GM21529 (cell line): ENCODE measurements around the gene MAT2B.

ENCODE experiments used
- ATAC-seq: cut with Tn5 transposase; IDR thresholded peaks from one replicate; pipeline ENCODE4 v1.9.1; 2021; ENCODE audit not compliant: unreplicated experiment

Gene MAT2B

DNA sequence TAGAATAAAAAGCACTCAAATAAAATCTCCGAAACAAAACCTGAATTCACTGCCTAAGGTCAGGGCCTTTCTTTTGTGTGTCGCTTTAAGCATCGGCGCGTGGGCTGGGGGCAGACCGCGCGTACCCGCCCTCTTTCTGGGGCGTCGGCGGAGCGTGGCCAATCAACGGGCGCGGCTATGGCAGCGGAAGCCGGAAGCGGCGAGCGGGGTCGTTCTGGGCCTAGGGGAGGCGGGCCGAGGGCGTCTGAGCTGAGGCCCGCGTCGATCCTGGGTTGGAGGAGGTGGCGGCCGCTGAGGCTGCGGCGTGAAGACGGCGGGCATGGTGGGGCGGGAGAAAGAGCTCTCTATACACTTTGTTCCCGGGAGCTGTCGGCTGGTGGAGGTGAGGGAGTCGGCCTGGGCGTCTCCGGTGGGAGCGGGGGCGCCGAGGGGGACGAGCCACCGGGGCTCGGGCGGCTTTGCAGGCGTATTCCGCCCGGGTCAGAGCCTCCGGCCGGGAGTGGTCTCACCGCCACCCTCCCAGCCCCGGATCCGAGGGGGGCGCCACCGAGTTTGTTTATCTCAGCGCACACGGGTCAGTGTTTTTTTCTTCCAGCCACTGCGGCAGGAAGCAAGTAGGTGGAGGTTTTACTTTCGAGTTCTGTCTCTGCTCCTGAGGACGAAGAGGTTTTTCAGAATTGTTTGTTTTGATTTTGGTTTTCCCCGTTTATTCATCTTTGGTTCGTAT is at the start of gene MAT2B:
Gene MAT2B (plus strand): TSS at position 252 of the 727 bp plus-strand sequence. CDS start 68 bp downstream, at position 320.
- ATAC-seq = peak; percentile 84

DNA sequence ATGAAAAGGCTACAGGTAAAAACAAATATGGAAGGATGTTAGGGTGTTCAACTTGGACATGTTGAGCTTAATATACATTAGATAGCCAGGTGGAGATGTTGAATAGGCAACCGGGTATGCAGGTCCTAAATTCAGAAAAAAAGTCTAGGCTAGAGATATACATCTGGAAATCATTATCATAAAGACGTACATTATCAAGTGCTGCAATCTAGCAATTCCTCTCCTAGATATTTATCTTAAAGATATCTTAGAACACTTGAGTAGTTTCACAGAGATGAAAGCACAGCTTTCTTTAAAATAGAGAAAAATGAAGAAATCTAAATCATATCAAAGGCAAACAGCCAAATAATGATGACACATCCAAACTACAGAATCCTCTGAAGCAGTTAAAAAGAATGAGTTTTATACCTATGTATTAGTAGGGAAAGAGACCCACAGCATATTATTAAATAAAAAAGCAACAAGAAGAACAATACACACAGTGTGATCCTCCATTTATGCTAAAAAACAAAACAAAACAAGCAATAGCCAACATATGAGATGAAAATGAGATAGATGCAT is 49.3 kb upstream of the MAT2B start:
- no peak for ATAC-seq

DNA sequence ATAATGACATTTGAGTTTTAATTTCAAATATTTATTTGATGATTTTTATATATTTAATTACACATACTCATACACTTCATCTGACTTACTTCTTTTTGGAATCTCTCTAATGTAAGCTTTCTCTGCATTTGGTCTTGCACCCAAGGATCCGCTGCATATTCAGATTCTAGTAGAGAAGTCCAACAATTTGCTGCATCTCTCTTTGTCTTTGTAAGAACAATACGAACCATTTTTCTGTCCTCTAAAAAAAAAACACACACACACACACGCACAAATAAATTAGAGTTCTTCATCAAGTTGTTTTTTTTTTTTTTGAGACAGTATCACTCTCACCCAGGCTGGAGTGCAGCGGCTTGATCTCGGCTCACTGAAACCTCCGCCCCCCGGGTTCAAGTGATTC is 48.6 kb upstream of the MAT2B start:
- ATAC-seq = no peak

DNA sequence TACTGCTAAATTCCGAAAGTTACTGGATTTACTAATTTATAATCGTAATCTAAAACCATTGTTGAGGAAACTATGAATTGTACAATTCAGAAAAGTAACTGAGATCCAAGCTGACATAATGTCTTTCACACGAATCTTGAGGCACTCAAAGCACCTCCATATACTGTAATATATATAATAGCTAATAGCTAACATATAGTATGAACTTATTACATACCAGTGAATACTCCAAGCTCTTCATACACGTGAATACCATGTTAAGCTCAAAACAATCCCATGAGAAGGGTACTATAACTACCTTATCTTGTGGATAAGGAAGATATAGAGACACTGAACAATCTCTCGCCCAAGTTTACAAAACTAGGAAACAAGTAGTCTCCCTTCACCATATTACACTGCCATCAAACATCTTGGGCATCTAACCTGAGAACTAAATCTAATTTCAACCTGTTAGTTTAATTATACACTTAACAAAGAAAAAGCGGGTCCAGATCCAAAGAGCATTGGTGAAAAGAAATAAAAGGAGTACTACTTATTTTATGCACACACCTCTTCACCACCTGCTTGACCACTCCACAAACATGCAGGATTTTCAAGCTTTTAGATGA is 46.5 kb upstream of the MAT2B start:
- no peak for ATAC-seq

DNA sequence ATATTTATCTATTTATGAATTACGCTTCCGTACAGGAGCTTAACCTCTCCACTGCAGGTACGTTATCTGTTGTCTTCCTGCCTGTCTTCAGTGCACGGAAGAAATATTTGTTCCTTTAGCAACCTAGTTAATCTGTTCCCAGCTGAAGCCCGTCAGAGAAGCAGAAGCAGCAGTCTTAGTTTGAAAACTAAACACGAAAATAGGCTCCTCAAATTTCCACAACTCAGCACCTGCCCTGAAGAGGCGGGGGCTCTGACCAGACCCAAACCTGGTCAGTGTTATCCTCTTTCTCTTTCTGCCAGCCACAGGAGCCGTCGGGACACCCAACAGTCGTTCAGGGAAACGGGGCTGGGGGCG is 46.0 kb upstream of the MAT2B start:
- ATAC-seq = peak; percentile 9

DNA sequence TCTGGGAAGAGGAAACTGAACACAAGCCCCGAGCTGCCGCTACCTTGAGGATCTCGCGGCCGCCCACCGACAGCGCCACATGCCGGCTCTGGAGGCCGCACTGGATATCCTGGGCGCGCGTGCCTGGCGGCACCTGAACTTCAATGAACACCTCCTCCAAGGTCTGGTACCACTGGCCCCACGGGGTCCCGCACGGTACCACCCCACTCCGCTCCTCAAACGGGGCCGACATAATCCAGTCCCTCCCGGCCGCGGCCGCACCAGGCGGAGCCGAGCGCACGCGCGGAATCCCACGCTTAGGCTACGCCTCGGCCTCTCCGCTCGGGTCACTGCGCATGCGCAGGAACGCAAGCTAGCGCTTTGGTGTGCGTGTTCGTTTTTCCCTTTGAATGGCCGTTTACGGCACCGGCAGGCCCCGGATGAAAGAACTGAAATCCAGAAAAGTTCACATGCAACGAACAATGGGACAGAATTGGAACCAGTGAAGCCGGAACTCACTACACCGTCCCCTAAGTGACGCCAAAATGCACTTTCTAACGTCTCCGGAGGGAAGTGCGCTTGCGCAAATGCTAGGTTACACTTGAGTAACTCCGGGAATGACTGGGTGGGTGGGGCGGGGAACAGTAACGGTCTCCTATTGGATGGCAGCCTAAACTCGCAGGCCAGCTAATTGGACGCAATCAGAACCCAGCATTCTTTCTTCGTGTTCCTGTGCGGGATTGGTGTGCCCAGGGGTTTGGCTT is 45.4 kb upstream of the MAT2B start, which contains the start of gene NUDCD2:
Gene NUDCD2 (minus strand): TSS at position 284 of the 743 bp plus-strand sequence. CDS start 52 bp downstream, at position 232.
- peak; percentile 78 for ATAC-seq

DNA sequence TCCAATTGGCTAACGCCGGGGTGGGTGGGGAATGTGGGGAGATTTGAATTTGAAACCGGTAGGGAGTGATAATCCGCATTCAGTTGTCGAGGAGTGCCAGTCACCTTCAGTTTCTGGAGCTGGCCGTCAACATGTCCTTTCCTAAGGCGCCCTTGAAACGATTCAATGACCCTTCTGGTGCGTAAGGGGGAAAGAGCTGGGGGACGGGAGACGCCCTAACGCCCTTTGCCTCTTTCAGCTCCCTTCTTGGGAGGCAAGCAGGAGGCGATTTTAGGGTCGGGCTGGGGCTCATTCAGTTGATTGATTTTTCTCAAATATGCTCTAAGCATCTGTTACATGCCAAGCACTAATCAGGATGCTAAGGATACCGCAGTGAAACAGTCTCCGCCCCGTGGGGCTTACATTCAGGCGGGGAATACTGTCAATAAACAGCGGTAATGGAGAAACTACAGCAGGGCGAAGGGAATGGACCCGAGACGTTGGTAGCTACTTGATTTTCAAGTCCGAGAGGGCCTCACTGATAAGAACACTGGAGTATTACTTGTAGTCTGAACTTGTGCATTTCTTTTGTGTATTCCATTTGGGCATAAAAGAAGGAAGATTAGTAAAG is 44.8 kb upstream of the MAT2B start, which contains the start of gene HMMR:
Gene HMMR (plus strand): TSS at position 71 of the 610 bp plus-strand sequence. CDS start 61 bp downstream, at position 132.
- no peak for ATAC-seq

DNA sequence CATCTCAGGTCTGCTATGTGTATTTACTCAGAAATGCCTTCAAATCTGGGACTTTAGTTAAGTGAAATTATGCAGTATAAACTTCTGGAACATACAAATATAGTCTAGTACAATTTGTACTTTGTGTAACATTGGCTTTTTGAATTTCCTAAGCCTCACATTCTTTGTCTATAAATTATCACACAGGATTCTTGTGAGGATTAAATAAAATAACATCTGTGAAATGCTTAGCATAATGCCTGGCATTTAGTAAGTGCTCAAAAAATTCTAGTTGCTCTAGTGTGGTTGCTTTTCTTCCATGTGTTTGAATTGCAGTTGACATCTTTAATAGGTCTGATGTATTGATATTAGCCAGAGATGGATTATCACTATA is 42.4 kb upstream of the MAT2B start:
- ATAC-seq = no peak

DNA sequence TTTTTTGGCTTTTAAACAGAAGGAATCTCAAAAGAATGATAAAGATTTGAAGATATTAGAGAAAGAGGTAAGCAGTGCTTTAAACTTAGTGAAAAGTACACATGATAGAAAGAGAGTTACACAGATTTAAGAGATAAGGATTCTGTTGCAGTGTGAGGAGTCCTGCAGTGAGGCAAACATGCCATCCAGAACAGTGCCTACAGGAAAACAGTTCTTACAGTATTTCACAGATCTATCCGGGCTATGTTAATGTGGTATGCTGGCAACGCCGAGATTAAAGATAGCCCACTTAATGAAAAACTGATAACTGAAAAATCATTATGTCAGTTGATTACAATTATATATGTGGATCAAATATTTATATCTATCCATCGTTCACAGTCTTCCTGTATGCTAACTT is 37.7 kb upstream of the MAT2B start:
- ATAC-seq = no peak

DNA sequence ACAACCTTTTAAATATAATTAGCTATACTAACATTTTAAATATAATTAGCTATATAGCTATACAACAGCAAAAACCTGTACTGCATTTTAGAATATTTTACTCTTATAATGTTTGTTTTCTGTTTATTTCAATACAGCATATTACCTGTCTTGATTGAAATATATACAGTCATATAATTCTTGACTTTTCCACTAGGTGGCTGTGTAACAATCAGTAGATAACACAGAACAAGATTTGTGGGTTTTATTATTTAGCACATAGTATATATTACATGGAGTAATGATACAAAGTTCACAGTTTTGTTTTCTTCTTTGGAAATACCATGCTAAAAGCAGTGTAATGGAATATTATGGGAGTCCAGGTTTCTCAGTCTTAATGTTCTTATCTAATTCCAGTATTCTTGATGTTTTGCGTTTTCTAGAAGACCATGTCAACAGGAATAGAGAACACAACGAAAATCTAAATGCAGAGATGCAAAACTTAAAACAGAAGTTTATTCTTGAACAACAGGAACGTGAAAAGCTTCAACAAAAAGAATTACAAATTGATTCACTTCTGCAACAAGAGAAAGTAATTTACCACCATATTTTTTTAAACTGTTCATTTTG is 31.7 kb upstream of the MAT2B start:
- peak; percentile 92 for ATAC-seq

DNA sequence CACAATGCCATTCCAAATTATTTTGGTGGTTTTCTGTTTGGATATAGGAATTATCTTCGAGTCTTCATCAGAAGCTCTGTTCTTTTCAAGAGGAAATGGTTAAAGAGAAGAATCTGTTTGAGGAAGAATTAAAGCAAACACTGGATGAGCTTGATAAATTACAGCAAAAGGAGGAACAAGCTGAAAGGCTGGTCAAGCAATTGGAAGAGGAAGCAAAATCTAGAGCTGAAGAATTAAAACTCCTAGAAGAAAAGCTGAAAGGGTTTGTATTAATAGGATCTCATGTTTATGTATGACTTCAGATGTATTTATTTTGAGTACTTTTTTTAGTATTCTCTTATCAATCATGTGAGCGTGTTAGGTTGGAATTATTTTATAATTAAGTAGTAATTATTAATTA is 30.0 kb upstream of the MAT2B start:
- ATAC-seq = no peak

DNA sequence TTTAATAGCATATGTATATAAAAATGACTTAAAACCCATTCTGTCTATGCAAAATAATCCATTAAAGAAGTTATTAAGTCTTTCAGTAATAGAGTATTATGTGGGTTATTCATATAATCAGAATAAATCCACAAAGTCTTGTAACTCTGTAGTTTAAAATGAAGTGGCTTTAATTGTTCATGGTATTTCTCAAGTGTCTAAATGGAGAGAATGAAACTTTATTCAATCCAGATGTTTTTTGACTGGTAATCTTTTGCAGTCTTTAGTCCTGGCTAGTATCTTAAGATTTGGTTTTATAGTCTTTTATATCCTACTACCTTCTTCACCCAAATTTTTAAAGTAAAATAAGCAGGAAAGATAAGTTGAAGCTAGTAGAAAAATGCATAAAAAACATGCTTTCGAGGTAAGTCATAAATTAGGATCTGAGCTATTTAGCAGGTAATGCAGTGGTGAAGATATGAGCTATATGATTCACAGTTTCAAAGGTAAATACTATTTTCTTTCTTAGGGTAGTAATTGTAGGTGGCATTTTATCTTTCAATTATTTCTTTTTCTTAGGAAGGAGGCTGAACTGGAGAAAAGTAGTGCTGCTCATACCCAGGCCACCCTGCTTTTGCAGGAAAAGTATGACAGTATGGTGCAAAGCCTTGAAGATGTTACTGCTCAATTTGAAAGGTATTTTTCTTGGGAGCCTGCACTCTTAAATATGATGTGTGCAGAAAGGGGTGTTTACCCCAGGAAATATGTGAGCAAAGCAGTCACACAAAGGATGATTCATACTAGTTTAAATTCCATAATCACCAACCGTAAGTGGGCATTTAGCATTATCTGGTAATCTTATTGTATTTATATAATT is 27.1 kb upstream of the MAT2B start:
- ATAC-seq = no peak

DNA sequence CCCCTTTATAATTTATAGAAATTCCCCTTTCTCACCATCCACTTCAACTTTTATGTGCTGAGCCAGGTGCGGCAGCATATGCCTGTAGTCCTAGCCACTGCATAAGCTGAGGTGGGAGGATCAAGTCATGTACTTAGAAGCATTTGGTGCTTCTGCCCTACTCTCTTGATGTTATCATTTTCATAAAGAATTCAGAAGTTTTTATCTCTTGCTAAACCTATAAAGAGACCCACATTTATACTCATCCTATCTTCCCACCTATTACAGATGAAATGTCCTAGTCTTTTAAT is 26.5 kb upstream of the MAT2B start:
- ATAC-seq = no peak

DNA sequence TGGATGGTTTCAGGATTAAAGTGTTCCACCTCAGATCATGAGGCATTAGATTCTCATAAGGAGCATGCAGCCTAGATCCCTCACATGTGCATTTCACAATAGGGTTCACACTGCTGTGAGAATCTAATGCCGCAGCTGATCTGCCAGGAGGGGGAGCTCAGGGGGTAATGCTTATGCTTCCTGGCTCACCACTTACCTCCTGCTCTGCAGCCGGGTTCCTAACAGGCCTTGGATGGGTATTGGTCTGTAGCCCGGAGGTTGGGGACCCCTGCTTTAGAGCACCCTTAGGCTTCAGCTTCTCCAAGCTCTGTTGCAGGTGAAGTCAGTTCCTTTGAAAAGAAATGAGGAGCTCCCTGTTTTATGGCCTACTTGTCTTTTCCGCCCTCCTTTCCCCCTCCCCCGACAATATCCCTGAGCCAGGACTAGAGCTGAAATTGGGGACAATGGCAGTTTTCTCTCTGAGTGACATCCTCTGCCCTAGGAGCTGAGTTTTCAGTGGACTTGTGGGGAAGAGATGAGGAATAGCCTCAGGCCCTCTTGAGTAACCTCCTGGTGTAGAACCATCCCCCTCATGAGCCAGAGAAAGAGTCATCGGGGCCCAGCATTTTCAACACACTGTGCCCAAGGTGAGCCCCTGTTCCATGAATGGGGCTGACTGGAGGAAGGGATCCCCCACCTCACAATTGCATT is 16.2 kb upstream of the MAT2B start:
- peak; percentile 40 for ATAC-seq

DNA sequence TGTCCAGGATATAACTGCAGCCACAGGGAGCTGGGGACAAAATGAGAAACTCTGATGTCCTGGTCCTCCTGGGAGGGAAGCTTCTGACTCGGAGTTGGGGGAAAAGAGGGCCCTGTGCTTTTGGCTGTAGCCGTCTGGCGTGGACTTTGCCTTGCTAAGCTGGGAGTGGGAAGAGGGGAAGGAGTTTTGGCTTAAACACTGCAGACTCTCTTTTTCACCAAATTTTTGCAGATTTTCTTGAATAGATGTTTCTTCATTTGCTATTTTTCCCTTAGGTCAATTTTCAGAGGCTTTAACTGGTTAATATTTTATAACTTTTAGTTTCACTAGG is 15.7 kb upstream of the MAT2B start:
- ATAC-seq = no peak

DNA sequence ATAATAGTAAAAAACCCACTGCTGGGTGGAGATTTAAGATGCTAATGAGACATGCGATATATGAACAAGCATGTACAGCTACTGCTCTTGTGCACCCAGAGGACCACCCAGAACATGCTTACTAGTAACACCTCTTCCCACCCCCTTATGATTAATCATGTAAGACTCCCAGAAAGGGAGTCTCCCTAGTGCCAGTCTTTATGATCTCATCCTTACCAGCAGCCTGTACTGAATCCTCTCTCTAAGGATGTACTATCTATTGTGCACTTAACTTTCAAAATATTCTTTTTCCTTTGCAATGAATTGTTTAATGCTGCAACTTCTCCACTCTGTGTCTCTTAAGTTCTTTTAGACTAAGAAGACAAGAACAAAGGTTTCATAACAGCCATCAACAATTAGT is 9.1 kb upstream of the MAT2B start:
- ATAC-seq = no peak

DNA sequence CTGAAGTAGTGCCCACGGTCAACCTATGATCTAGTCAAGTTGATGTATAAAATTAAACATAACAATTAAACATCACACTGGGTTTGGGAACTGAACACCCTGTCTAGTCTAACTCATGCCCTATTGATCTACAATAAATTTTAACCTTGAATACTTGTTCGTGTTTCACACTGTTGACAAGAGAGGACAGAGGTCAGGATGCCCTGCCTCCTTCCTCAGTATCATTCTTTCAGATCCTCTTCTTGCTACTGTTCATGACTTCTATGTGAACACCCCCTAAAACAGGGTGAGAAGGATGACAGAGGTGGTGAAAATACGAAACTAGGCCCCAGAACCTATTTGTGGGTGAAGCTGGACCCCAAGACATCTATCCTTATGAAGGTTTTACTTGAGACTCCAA is 8.1 kb upstream of the MAT2B start:
- peak; percentile 59 for ATAC-seq

DNA sequence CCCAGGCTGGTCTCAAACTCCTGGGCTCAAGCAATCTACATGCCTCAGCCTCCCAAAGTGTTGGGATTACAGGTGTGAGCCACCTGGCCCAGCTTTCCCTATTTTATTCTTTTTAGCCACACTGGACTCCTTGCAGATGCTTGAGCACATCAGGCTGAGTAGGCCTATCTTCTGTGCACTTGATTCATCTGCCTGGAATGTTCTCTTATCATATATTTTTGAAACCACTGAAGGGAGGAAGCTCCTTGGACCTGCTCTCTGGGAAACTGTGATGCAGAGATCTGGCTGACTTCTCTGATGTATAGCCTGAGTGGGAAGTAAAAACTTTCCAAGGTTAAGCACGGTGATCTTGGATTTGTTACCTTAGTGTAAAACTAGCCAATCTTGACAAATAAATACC is 6.5 kb upstream of the MAT2B start:
- ATAC-seq = no peak

DNA sequence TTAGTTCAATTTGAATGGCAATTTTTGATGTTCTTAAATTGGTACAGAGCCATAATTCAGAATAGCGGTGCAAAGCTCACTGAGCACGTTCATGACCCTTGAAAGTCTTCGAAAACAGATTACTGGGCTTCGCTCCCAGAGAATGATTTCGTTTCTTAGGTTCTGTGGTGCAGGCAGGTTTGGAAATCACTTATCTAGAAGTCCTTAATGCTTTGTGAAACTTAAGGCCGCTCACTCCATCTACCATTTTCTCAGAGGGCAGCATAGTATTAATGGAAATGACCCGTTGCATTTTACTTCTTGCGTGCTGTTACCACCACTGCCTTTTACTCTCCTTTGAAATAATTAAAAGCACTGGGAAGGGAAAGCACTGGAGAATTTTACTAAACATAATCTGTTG is 2.9 kb upstream of the MAT2B start:
- ATAC-seq = no peak
